ENCODE results near the gene CDC20.

The CDC20 gene

GRCh38 chr1:43317817-43318471 lies 40.8 kb upstream of the CDC20 start:
- H3K27me3 ChIP-seq (ENCODE audit: control insufficient read depth, insufficient read depth, low read length) = no peaks in the 10 kb centered on the region
- no peak overlapping the region for H3K4me3 ChIP-seq (ENCODE audit: low read length)
- no peaks in the 10 kb centered on the region for H3K9me3 ChIP-seq (ENCODE audit: control insufficient read depth, low read length)
- H3K4me1 ChIP-seq (ENCODE audit: control insufficient read depth, insufficient read depth, low read length) = peaks cover 13% of the 10 kb centered on the region
- no peak overlapping the region for H3K9ac ChIP-seq (ENCODE audit: low read length)
- no peaks in the 10 kb centered on the region for H3K36me3 ChIP-seq (ENCODE audit: control insufficient read depth, insufficient read depth, low read length)

GRCh38 chr1:43318831-43319230 lies 40.0 kb upstream of the CDC20 start:
- no peak overlapping the region for H3K4me3 ChIP-seq (ENCODE audit: low read length)

GRCh38 chr1:43319288-43319687 lies 39.5 kb upstream of the CDC20 start:
- Histone ChIP-seq H3K27me3 (ENCODE audit: control insufficient read depth, insufficient read depth, low read length) (no peaks in the 10 kb centered on the region), H3K9ac (ENCODE audit: low read length) (no peak overlapping the region), H3K4me3 (ENCODE audit: low read length) (no peak overlapping the region), H3K36me3 (ENCODE audit: control insufficient read depth, insufficient read depth, low read length) (no peaks in the 10 kb centered on the region), H3K4me1 (ENCODE audit: control insufficient read depth, insufficient read depth, low read length) (peaks cover under 1% of the 10 kb centered on the region), H3K9me3 (ENCODE audit: control insufficient read depth, low read length) (no peaks in the 10 kb centered on the region)

More at GRCh38 chr1:43318831-43319230, 40.0 kb upstream of the CDC20 start:
- no peaks in the 10 kb centered on the region for H3K36me3 ChIP-seq (ENCODE audit: control insufficient read depth, insufficient read depth, low read length)
- H3K4me1 ChIP-seq (ENCODE audit: control insufficient read depth, insufficient read depth, low read length) = peaks cover 5% of the 10 kb centered on the region
- no peaks in the 10 kb centered on the region for H3K9me3 ChIP-seq (ENCODE audit: control insufficient read depth, low read length)
- no peaks in the 10 kb centered on the region for H3K27me3 ChIP-seq (ENCODE audit: control insufficient read depth, insufficient read depth, low read length)
- H3K9ac ChIP-seq (ENCODE audit: low read length) = no peak overlapping the region

- H3K9me3 ChIP-seq (ENCODE audit: control insufficient read depth, low read length) = no peaks in the 10 kb centered on the region
- no peaks in the 10 kb centered on the region for H3K27me3 ChIP-seq (ENCODE audit: control insufficient read depth, insufficient read depth, low read length)
- H3K4me3 ChIP-seq (ENCODE audit: low read length) = no peak overlapping the region
- no peak overlapping the region for H3K9ac ChIP-seq (ENCODE audit: low read length)
- H3K4me1 ChIP-seq (ENCODE audit: control insufficient read depth, insufficient read depth, low read length) = no peaks in the 10 kb centered on the region
- no peaks in the 10 kb centered on the region for H3K36me3 ChIP-seq (ENCODE audit: control insufficient read depth, insufficient read depth, low read length)
Measured at GRCh38 chr1:43319766-43320165, 39.0 kb upstream of the CDC20 start.

GRCh38 chr1:43321331-43321891 lies 37.4 kb upstream of the CDC20 start:
- Histone ChIP-seq H3K4me1 (ENCODE audit: control insufficient read depth, insufficient read depth, low read length) (no peaks in the 10 kb centered on the region), H3K4me3 (ENCODE audit: low read length) (no peak overlapping the region), H3K36me3 (ENCODE audit: control insufficient read depth, insufficient read depth, low read length) (no peaks in the 10 kb centered on the region), H3K27me3 (ENCODE audit: control insufficient read depth, insufficient read depth, low read length) (no peaks in the 10 kb centered on the region), H3K9me3 (ENCODE audit: control insufficient read depth, low read length) (no peaks in the 10 kb centered on the region), H3K9ac (ENCODE audit: low read length) (no peak overlapping the region)

GRCh38 chr1:43322506-43322905 lies 36.3 kb upstream of the CDC20 start:
- Histone ChIP-seq H3K4me1 (ENCODE audit: control insufficient read depth, insufficient read depth, low read length) (no peaks in the 10 kb centered on the region), H3K36me3 (ENCODE audit: control insufficient read depth, insufficient read depth, low read length) (no peaks in the 10 kb centered on the region)

GRCh38 chr1:43324810-43325209 lies 34.0 kb upstream of the CDC20 start:
- H3K9ac ChIP-seq (ENCODE audit: low read length) = no peak overlapping the region
- peaks cover 9% of the 10 kb centered on the region for H3K4me1 ChIP-seq (ENCODE audit: control insufficient read depth, insufficient read depth, low read length)
- H3K36me3 ChIP-seq (ENCODE audit: control insufficient read depth, insufficient read depth, low read length) = no peaks in the 10 kb centered on the region
- H3K27me3 ChIP-seq (ENCODE audit: control insufficient read depth, insufficient read depth, low read length) = no peaks in the 10 kb centered on the region
- H3K4me3 ChIP-seq (ENCODE audit: low read length) = no peak overlapping the region
- no peaks in the 10 kb centered on the region for H3K9me3 ChIP-seq (ENCODE audit: control insufficient read depth, low read length)

More at GRCh38 chr1:43322506-43322905, 36.3 kb upstream of the CDC20 start:
- no peak overlapping the region for H3K9ac ChIP-seq (ENCODE audit: low read length)
- H3K9me3 ChIP-seq (ENCODE audit: control insufficient read depth, low read length) = no peaks in the 10 kb centered on the region
- no peaks in the 10 kb centered on the region for H3K27me3 ChIP-seq (ENCODE audit: control insufficient read depth, insufficient read depth, low read length)
- no peak overlapping the region for H3K4me3 ChIP-seq (ENCODE audit: low read length)

- Histone ChIP-seq H3K27me3 (ENCODE audit: control insufficient read depth, insufficient read depth, low read length) (no peaks in the 10 kb centered on the region), H3K4me1 (ENCODE audit: control insufficient read depth, insufficient read depth, low read length) (peaks cover 15% of the 10 kb centered on the region), H3K4me3 (ENCODE audit: low read length) (no peak overlapping the region), H3K9me3 (ENCODE audit: control insufficient read depth, low read length) (no peaks in the 10 kb centered on the region), H3K9ac (ENCODE audit: low read length) (no peak overlapping the region), H3K36me3 (ENCODE audit: control insufficient read depth, insufficient read depth, low read length) (no peaks in the 10 kb centered on the region)
Measured at GRCh38 chr1:43325381-43325780, 33.4 kb upstream of the CDC20 start.

GRCh38 chr1:43327549-43328292 lies 31.1 kb upstream of the CDC20 start:
- Histone ChIP-seq H3K4me1 (ENCODE audit: control insufficient read depth, insufficient read depth, low read length) (peaks cover 21% of the 10 kb centered on the region), H3K9me3 (ENCODE audit: control insufficient read depth, low read length) (no peaks in the 10 kb centered on the region), H3K9ac (ENCODE audit: low read length) (no peak overlapping the region), H3K36me3 (ENCODE audit: control insufficient read depth, insufficient read depth, low read length) (no peaks in the 10 kb centered on the region), H3K27me3 (ENCODE audit: control insufficient read depth, insufficient read depth, low read length) (no peaks in the 10 kb centered on the region), H3K4me3 (ENCODE audit: low read length) (no peak overlapping the region)

- H3K4me1 ChIP-seq (ENCODE audit: control insufficient read depth, insufficient read depth, low read length) = peaks cover 21% of the 10 kb centered on the region
- H3K9me3 ChIP-seq (ENCODE audit: control insufficient read depth, low read length) = no peaks in the 10 kb centered on the region
- no peaks in the 10 kb centered on the region for H3K36me3 ChIP-seq (ENCODE audit: control insufficient read depth, insufficient read depth, low read length)
- H3K9ac ChIP-seq (ENCODE audit: low read length) = no peak overlapping the region
- no peak overlapping the region for H3K4me3 ChIP-seq (ENCODE audit: low read length)
- no peaks in the 10 kb centered on the region for H3K27me3 ChIP-seq (ENCODE audit: control insufficient read depth, insufficient read depth, low read length)
Measured at GRCh38 chr1:43329995-43330751, 28.6 kb upstream of the CDC20 start.

- no peak overlapping the region for H3K4me3 ChIP-seq (ENCODE audit: low read length)
- H3K36me3 ChIP-seq (ENCODE audit: control insufficient read depth, insufficient read depth, low read length) = no peaks in the 10 kb centered on the region
- no peaks in the 10 kb centered on the region for H3K9me3 ChIP-seq (ENCODE audit: control insufficient read depth, low read length)
- peaks cover 21% of the 10 kb centered on the region for H3K4me1 ChIP-seq (ENCODE audit: control insufficient read depth, insufficient read depth, low read length)
- H3K9ac ChIP-seq (ENCODE audit: low read length) = no peak overlapping the region
- no peaks in the 10 kb centered on the region for H3K27me3 ChIP-seq (ENCODE audit: control insufficient read depth, insufficient read depth, low read length)
Measured at GRCh38 chr1:43331688-43332087, 27.1 kb upstream of the CDC20 start.

All from mucosa of stomach (tissue), 1 donor.